Fibroblast of mammary gland (primary cell): ENCODE data around the gene ANKRD50.

Source experiments
- DNase-seq: peaks from one replicate; pipeline ENCODE4 v3.0.0-alpha.2; 2010; ENCODE audit warnings: low read depth
- H3K4me3 ChIP-seq: 2 replicates; pipeline ENCODE4 v1.5.1; 2011; ENCODE audit warnings: low read depth, mild to moderate bottlenecking, low read length, moderate library complexity; ENCODE audit not compliant: control insufficient read depth
- TF ChIP-seq, protein P1 (sequence below): conservative IDR thresholded peaks from 2 replicates; pipeline ENCODE4 v1.5.1; 2011; ENCODE audit warnings: low read depth, low read length, inconsistent platforms; ENCODE audit not compliant: control insufficient read depth, insufficient read depth

ANKRD50 gene

DNA sequence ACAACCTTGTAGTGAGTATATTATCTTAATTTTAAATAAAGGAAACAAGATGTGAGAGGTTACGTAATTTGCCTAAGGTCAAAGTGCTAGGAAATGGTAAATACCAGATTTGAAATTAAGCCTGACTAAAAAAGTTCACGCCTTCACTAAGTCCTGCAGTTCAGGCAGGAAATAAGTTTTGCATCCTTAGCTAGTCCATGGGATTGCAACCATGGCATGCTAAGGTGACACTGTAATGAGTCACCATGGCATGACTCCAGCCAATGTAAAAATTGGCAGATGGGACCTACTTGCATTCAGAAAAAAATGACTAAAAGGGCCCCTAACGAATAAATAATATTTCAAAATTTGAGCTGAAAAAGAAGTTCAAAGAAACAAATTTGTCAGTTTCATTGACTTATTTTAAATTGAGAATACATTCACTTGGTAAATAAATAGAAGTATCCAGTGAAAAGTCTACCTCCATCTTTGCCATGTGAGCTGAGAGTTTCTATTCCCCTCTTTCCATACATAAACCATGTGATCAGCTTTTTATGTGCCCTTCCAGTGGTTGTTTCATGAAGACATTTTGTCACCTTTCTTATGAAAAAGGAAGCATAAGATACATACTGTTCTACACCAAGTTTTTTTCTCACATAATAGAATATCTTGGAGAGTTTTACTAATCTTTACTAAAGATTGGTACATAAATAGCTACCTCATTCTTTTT is 72.4 kb downstream of the ANKRD50 start:
- TF ChIP-seq, protein P1, sequence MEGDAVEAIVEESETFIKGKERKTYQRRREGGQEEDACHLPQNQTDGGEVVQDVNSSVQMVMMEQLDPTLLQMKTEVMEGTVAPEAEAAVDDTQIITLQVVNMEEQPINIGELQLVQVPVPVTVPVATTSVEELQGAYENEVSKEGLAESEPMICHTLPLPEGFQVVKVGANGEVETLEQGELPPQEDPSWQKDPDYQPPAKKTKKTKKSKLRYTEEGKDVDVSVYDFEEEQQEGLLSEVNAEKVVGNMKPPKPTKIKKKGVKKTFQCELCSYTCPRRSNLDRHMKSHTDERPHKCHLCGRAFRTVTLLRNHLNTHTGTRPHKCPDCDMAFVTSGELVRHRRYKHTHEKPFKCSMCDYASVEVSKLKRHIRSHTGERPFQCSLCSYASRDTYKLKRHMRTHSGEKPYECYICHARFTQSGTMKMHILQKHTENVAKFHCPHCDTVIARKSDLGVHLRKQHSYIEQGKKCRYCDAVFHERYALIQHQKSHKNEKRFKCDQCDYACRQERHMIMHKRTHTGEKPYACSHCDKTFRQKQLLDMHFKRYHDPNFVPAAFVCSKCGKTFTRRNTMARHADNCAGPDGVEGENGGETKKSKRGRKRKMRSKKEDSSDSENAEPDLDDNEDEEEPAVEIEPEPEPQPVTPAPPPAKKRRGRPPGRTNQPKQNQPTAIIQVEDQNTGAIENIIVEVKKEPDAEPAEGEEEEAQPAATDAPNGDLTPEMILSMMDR = no peak
- peak; percentile 96 for DNase-seq

DNA sequence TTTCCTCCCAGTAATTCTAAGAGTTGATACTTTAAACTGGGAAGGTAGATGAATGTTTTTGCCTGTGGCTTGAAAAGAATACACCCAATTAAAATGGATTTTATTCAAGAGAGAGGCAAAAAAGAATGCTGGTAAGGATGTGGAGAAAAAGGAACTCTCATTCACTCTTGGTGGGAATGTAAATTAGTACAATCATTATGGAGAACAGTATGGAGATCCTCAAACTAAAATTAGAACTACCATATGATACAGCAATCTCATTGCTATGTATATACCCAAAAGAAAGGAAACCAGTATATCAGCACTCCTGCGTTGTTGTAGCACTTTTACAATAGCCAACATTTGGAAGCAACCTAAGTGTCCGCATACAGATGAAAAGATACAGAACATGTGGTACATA is 75.2 kb downstream of the ANKRD50 start:
- TF ChIP-seq, protein P1 = no peak
- no peak overlapping the region for H3K4me3 ChIP-seq
- DNase-seq = no peak

More for the DNA sequence above, 72.4 kb downstream of the ANKRD50 start:
- no peak overlapping the region for H3K4me3 ChIP-seq

DNA sequence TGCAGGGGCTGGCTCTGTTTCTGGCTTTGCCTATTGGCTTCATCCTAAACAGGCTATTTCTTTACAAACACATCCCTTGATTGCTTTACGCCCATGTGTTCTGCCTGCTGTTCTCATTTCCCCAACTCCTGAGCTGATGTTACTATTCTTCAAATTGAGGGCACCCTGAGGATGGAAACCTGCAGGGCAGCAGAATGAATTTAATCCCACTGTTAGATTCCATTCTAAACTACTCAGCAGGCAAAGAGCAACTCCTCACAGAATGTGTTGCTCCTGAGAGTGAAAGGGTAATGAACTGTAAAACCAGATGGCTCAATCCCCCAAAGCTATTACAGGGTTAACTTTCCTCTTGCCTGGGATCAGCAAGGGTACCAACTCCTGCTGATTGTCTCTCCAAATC is 75.7 kb downstream of the ANKRD50 start:
- TF ChIP-seq, protein P1 = no peak
- no peak overlapping the region for H3K4me3 ChIP-seq
- DNase-seq = no peak

DNA sequence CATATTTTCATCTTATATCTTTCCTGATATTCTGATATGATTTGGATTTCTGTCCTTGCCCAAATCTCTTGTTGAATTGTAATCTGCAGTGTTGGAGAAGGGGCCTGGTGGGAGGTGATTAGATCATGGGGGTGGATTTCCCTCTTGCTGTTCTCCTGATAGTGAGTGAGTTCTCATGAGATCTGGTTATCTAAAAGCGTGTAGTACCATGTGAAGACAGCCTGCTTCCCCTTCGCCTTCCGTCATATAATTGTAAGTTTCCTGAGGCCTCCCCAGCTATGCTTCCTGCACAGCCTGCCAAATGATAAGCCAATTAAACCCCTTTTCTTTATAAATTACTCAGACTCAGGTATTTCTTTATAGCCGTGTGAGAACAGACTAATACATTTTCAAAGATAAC is 77.2 kb downstream of the ANKRD50 start:
- no peak overlapping the region for H3K4me3 ChIP-seq
- TF ChIP-seq, protein P1 = no peak
- DNase-seq = no peak

DNA sequence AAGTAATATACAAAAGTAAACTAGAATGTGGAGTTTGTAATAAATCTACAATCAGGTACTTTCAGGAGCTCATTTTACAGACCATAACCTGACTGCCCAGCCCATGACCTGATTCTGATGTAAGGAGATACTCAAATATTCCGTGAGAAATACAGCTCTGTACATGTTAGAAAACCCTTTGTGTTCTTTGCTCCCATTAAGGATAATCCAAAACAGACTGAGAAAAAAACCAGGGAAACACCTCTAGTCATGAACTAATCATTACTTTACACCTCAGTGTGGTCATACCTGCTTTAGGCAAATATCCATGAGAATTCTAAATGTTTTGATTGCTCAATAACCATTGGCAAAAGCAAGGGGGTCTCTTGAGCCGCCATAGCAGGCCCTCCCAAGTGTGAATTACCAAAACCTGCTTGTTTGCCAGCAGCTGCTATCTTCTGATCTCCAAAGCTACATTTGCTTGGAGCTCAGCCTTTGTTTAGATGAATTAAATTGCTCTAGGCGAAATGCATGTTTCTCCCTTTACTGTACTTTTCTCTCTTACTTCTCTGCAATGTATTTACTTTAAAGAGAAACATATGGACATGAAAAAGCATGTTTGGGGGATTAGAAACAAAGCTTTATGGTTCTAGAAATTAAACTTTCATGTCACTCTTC is 79.1 kb downstream of the ANKRD50 start:
- no peak for DNase-seq
- H3K4me3 ChIP-seq = no peak overlapping the region
- TF ChIP-seq, protein P1 = no peak

DNA sequence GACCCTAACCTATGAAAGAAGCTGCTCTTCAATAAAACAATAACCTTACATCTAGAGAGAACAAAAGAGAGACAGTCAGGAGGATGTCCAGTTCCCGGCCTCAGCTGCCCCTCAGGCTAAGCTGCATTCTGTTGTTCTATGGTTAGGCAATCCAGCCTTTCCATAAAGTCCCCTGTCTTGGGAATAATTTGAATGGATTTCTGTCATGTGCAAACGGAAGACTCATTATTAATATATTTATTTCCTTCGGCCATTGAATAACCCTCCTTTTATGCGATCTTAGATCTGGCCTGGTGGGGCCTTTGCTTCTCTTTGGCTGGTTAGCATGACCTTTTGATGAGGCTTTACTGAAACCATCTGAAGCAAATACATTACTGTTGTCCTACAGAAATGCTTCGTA is 80.1 kb downstream of the ANKRD50 start:
- H3K4me3 ChIP-seq = no peak overlapping the region
- no peak for DNase-seq
- TF ChIP-seq, protein P1 = no peak
